IPS-18a (cell line): Measurements from ENCODE around the gene NXPE1.
A peak's percentile ranks its signal among the peaks of the same experiment; 100 is the strongest.

ENCODE experiments used
- H3K27ac ChIP-seq: one replicate; pipeline ENCODE4 v1.5.1; 2013; ENCODE audit warnings: low read length
- H3K27me3 ChIP-seq: one replicate; pipeline ENCODE4 v1.6.1; 2013; ENCODE audit warnings: mild to moderate bottlenecking, low read length; ENCODE audit not compliant: control insufficient read depth, insufficient read depth
- H3K36me3 ChIP-seq: one replicate; pipeline ENCODE4 v1.6.1; 2013; ENCODE audit warnings: low read depth, low read length; ENCODE audit not compliant: control insufficient read depth
- H3K4me1 ChIP-seq: one replicate; pipeline ENCODE4 v1.6.1; 2013; ENCODE audit warnings: low read depth, low read length; ENCODE audit not compliant: control insufficient read depth
- H3K4me3 ChIP-seq: one replicate; pipeline ENCODE4 v1.5.1; 2013; ENCODE audit warnings: low read length
- H3K9ac ChIP-seq: one replicate; pipeline ENCODE4 v1.6.1; 2013; ENCODE audit warnings: mild to moderate bottlenecking, low read length, moderate library complexity
- H3K9me3 ChIP-seq: one replicate; pipeline ENCODE4 v1.6.1; 2013; ENCODE audit warnings: low read depth, low read length; ENCODE audit not compliant: control insufficient read depth

Gene NXPE1

GRCh38 chr11:114482114-114482513, 77.6 kb downstream of the NXPE1 start:
- H3K27me3 ChIP-seq: no peaks in the 10 kb centered on the region
- H3K9me3 ChIP-seq: no peaks in the 10 kb centered on the region
- H3K4me1 ChIP-seq: peaks cover 61% of the 10 kb centered on the region

DNA sequence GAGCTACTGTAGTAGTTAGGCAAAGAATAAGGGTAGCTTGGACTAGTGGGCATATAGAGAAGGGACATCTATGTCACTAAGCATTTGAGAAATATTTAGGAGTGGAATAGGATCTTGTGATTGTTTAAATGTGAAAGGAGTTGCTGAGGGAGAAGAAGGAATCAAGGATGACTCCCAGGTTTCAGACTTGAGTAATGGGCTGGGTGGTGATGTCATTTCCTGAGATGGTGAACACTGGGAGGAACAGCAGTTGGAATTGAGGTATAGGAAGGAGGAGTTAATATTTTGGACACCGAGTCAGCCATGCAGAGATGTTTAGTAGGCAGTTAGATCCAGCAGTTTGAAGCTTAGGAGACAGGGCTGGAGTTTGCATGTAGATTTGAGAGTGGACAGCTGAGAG, 80.3 kb downstream of the NXPE1 start:
- Histone ChIP-seq H3K4me1 (peaks cover 64% of the 10 kb centered on the region), H3K36me3 (no peaks in the 10 kb centered on the region), H3K4me3 (no peak overlapping the region), H3K27ac (peak overlapping the region; percentile 28), H3K27me3 (no peaks in the 10 kb centered on the region), H3K9me3 (no peaks in the 10 kb centered on the region), H3K9ac (peak overlapping the region; percentile 33)

More at GRCh38 chr11:114482114-114482513, 77.6 kb downstream of the NXPE1 start:
- H3K36me3 ChIP-seq: no peaks in the 10 kb centered on the region
- H3K27ac ChIP-seq: no peak overlapping the region
- no peak overlapping the region for H3K4me3 ChIP-seq
- no peak overlapping the region for H3K9ac ChIP-seq

DNA sequence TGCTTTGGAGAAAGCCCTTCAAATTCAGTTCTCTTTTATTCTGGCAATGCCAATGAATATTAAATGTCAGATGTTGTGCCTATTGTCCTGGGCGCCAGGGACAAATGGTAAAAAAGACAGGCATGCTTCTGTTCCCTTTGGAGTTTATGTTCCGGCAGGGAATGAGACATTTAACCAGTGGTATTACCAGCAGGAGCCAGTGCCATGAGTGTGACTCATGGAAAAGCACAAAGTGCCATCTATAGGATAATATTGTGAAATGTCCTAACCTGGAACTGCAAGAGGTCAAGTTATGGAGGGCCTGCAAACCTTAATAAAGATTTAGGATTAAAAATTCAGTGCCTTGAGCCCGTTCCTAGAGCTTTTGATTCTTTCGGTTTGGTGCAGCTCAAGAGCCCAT, 80.9 kb downstream of the NXPE1 start:
- Histone ChIP-seq H3K36me3 (no peaks in the 10 kb centered on the region), H3K9me3 (no peaks in the 10 kb centered on the region), H3K27ac (peak overlapping the region; percentile 28), H3K4me3 (peak overlapping the region; percentile 54), H3K4me1 (peaks cover 62% of the 10 kb centered on the region), H3K9ac (peak overlapping the region; percentile 33), H3K27me3 (no peaks in the 10 kb centered on the region)

DNA sequence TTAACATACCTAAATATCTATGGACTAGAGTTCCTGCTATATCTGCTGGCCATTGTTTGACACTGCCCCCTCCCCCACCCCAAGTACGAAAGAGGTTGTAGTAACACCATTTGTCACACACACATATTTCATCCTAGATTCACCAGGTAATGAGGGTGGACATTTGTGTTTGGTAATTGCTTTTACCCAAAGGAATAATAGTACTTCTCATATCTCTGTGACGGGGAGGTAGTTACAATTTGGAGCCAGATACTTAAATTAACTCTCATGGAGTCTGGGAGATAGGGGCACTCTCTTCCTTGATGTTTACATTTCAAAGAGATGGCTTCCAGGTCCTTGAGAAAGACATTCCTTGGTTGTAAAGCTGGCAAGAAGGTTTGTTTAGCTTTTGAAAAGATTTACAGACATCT, 81.7 kb downstream of the NXPE1 start:
- no peaks in the 10 kb centered on the region for H3K9me3 ChIP-seq
- H3K36me3 ChIP-seq: no peaks in the 10 kb centered on the region
- peaks cover 56% of the 10 kb centered on the region for H3K4me1 ChIP-seq
- peak overlapping the region; percentile 28 for H3K27ac ChIP-seq
- peak overlapping the region; percentile 54 for H3K4me3 ChIP-seq
- no peaks in the 10 kb centered on the region for H3K27me3 ChIP-seq
- H3K9ac ChIP-seq: peak overlapping the region; percentile 33

DNA sequence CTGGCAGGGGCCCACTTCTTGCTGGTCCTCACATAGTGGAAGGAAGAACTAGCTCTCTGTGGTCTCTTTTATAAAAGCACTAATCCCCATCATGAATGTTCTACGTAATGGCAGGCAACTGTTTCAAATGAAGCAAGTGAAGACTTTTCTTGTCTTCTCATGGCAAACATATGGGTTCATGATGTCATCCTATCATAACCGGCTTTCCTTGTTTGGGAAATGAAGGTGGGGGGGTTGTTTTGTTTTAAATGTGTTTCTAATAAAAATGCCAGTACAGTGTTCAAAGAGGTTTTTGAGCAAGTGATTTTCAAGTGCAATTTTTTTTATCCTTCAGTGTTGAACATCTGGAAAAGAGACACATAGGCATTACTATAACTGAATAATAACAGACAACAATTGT, 87.0 kb downstream of the NXPE1 start:
- Histone ChIP-seq H3K4me3 (no peak overlapping the region), H3K36me3 (no peaks in the 10 kb centered on the region), H3K9ac (no peak overlapping the region), H3K27me3 (no peaks in the 10 kb centered on the region), H3K27ac (no peak overlapping the region), H3K4me1 (peaks cover 9% of the 10 kb centered on the region), H3K9me3 (no peaks in the 10 kb centered on the region)
